HFF-Myc (cell line): ENCODE data around the gene GPR119.
"Not testable (repeated sequence)": the region's sequence is repeated elsewhere in the genome, so short reads cannot be mapped to it uniquely, and the experiment has no call there.

Source experiments
- DNase-seq: peaks from one replicate; pipeline ENCODE4 v3.0.0-alpha.2; 2011; ENCODE audit warnings: low read depth; ENCODE audit errors: extremely low read depth
- H3K4me3 ChIP-seq: replicated peaks from 2 replicates; pipeline ENCODE4 v1.5.1; 2011; ENCODE audit warnings: low read depth, mild to moderate bottlenecking, control low read depth, low read length
- TF ChIP-seq, protein P1 (sequence below): IDR thresholded peaks from 2 replicates; pipeline ENCODE4 v1.5.1; 2012; ENCODE audit warnings: mild to moderate bottlenecking, low read depth, low read length, control low read depth; ENCODE audit errors: missing control alignments

GPR119 gene

DNA sequence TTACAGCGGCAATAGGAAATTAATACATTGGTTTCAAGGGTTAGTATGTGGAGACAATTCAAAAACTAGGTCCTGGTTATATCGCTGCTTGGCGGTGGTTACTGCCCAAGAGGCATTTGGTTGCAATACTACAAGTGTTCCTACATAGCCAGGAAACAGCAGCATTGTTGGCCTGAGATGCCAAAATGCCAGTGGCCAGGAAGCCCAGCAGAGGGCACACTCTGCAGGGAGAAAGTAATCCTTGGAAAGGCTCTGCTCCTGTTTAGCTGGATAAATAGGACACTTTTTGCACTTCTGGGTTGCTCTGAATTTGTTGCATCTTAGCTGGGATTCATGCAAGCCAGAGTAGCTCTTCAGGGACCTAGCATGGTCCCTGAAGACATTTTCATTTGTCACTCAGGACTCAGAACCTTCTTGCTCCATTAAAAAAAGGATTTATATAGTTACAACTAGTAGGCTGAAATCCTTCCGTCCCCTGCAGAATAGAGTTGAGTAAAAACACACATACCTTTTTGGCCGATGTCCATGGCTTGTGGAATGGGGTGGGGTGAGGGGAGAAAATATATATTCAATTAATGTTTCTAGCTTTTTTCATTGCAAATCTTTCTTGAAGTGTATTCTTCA, 8.1 kb upstream of the GPR119 start:
- peak; percentile 15 for DNase-seq
- H3K4me3 ChIP-seq, result no peak overlapping the region
- TF ChIP-seq, protein P1, sequence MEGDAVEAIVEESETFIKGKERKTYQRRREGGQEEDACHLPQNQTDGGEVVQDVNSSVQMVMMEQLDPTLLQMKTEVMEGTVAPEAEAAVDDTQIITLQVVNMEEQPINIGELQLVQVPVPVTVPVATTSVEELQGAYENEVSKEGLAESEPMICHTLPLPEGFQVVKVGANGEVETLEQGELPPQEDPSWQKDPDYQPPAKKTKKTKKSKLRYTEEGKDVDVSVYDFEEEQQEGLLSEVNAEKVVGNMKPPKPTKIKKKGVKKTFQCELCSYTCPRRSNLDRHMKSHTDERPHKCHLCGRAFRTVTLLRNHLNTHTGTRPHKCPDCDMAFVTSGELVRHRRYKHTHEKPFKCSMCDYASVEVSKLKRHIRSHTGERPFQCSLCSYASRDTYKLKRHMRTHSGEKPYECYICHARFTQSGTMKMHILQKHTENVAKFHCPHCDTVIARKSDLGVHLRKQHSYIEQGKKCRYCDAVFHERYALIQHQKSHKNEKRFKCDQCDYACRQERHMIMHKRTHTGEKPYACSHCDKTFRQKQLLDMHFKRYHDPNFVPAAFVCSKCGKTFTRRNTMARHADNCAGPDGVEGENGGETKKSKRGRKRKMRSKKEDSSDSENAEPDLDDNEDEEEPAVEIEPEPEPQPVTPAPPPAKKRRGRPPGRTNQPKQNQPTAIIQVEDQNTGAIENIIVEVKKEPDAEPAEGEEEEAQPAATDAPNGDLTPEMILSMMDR, result peak; percentile 66

DNA sequence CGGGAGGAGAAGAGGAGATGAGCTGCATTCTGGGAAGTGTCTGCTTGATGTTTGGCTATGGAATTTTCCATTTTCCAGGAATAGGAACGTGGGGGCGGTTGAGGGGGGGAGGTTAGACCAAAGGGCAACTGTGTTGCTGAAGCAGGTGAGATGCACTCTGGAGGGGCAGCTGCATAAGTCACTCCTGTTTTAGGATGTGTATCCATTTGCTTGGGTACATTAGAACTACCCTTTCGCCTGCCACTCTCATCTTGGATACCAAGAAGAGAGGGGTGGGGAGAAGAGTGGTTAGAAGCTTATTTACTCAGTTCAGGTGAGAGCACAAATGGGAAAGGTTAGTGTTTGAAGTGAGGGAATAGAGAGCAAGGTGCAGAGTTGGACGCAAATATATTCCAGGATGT, 934 bp upstream of the GPR119 start:
- H3K4me3 ChIP-seq, result no peak overlapping the region
- TF ChIP-seq, protein P1, result no peak
- no peak for DNase-seq

DNA sequence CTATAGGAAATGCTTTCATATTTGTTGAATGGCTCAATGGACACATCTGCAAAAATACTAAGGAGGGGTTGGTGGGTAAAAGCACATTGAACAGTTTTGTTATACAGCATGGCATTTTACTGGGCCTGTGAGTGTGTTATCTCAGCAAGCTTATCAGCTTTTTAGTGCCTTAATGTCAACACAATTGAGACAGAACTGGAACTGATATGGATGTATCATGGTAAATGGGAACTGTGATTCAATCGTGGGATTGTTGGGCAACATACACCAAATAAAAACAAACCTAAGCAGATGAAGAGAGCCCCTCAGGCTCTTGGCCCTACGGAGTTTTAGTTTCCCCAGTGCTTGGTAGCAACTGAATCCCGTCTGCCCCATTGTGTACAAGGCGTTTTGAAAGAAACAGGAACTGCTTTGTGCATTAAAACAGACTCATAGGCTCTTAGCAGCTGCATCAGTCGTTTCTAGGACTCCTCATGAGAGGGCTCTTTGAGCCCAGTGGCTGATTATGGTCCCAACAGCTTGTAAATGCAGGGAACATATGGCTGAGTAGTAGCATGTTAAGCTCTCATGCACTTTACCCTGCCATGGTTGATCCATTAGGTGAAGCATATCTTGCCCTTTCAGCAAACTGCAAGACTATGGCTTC, 7.3 kb downstream of the GPR119 start:
- H3K4me3 ChIP-seq, result no peak overlapping the region
- TF ChIP-seq, protein P1, result no peak
- no peak for DNase-seq

DNA sequence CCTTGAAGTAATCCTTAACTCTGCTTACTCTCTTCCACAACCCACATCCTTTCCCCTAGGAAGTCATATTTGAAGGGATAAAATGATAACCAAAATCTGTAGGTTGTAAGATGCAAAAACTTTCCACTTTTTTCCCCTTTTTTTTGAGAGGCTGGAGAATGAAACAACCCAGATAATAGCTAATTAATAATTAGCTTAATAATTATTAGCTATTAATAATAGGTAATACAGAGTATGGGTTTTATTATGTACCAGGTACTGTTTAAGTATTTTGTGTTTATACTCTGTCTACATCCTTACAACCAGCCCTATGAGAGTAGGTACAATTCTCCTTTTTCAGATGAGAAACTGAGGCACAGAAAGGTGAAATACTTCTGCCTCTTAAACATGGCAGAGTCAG, 9.4 kb downstream of the GPR119 start:
- TF ChIP-seq, protein P1, result no peak
- H3K4me3 ChIP-seq, result no peak overlapping the region
- DNase-seq, result no peak

DNA sequence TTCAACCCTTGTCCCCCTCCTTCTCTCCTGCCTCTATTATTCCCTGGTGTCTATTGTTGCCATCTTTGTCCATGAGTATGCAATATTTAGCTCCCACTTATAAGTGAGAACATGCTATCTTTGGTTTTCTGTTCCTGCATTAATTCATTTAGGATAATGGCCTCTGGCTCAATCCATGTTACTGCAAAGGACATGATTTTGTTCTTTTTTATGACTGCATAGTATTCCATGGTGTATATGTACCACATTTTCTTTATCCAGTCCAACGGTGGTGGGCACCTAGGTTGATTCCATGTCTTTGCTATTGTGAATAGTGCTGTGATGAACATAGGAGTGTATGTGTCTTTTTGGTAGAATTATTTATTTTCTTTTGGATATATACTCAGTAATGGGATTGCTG, 33.4 kb downstream of the GPR119 start:
- not testable (repeated sequence) for H3K4me3 ChIP-seq, DNase-seq

DNA sequence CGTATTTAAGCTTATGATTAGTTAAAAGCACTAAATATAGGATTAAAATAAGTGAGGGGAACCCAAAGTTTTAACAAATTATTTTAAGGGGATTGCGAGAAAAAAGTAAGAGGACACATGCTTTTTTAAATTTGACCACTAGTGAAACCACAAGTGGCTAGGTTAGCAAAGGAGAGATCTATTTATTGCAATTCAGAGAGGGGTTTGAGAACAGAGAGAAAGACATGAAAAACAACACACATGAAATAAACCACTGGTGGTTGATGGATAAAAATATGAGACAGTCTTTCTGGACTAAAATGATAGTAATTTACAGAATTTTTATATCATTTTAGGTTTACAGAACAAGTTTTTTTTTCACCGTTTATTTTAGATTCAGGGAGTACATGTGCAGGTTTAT, 33.9 kb downstream of the GPR119 start:
- TF ChIP-seq, protein P1, result no peak
- H3K4me3 ChIP-seq, result no peak overlapping the region

DNA sequence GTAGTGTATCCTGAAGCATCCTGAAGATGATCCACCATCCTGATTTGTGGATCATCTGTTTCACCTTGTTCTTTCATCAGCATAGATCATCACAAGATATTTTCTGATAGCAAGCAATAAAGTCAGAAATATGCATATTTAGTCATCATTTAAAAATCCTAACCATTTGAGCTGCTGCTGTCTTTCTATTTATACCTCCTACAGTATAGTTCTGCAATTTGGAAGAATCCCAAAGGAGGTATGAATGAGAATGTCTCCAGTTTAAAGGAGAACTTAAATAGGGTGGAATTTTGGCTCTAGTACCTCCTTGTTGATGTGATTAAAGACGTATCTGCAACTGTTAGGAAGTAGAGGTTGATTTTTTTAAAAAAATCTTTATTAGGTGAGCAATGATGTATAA, 38.2 kb downstream of the GPR119 start:
- no peak for DNase-seq
- H3K4me3 ChIP-seq, result no peak overlapping the region
- TF ChIP-seq, protein P1, result no peak

More for the DNA sequence above, 33.9 kb downstream of the GPR119 start:
- no peak for DNase-seq
